UCSD-AML1 (cell line): ENCODE measurements around the gene C9.
"Not testable (repeated sequence)": the region's sequence is repeated elsewhere in the genome, so short reads cannot be mapped to it uniquely, and the experiment has no call there.

Source experiments
- DNase-seq: peaks from one replicate; lab custom pipeline; 2025; ENCODE audit not compliant: unreplicated experiment; lab: John Stamatoyannopoulos, UW

Gene C9

DNA sequence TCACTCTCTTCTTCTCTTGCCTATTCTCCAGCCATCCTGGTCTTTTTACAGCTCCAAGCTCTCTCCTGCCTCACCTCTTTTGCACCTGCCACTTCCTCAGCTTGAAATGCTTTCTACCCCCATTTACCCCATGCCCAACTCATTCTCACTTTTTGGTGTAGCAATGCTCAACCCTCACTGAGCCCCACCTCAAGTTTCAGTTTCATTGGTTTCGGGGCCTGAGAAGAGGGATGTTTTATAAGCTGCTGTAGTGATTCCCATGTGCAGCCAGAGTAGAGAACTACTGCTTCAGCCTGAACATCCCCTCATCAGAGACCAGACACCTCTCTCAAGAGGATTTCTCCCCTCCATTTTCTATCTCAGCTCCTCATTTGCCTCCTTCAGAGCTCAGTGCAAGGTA is 99.8 kb downstream of the C9 start:
- DNase-seq, result no peak

DNA sequence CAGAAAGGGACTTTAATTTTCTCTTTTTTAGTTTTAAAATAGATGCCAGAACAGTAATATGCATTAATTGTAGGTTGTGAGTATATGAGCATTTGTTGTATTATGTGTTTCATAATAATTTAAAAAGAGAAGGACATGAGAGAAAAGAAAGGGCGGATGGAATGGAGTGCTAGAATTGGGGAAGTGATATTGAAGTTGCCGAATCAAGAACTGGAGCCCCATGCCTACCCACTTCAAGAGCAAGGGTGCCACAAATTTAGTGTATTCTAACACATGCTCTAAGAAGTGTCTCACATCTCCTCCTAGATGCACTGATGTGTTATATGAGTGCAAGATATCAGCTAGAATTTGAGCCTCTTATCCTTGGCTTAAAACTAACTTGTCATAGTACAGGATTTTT is 101.3 kb downstream of the C9 start:
- no peak for DNase-seq

DNA sequence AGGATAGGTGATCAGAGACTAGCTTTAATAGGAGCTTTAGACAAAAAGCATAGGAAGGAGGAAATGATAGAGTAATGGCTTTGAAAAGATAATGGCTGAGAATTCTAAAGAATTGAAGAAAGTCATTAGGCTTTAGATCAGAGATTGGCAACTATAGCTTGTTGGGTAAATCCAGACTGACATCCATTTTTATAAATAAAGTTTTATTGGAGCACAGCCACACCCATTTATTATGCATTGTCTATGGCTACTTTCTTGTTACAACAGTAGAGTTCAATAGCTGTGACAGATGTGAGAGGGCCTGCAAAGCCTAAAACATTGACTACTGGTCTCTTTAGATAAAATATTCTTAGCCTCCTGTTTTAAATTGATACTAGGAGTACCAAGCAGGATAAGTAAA is 104.2 kb downstream of the C9 start:
- no peak for DNase-seq

DNA sequence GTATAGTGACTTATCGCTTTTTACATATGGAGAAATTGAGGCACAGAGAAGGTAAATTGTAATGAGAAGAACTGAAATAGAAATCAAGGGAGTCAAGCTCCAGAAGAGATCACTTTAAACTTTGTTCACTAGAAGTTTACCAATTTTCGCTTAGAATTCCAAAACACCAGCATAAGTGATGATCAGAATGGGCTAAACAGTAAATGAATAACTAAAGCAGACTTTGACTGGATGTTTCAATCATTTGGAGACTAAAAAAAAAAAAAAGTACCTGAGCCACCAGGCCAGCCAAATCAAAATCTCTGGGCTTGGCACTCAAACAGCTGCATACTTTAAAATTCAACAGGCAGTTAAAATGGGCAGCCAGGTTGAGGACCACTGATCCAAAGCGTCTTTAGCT is 106.7 kb downstream of the C9 start:
- no peak for DNase-seq

DNA sequence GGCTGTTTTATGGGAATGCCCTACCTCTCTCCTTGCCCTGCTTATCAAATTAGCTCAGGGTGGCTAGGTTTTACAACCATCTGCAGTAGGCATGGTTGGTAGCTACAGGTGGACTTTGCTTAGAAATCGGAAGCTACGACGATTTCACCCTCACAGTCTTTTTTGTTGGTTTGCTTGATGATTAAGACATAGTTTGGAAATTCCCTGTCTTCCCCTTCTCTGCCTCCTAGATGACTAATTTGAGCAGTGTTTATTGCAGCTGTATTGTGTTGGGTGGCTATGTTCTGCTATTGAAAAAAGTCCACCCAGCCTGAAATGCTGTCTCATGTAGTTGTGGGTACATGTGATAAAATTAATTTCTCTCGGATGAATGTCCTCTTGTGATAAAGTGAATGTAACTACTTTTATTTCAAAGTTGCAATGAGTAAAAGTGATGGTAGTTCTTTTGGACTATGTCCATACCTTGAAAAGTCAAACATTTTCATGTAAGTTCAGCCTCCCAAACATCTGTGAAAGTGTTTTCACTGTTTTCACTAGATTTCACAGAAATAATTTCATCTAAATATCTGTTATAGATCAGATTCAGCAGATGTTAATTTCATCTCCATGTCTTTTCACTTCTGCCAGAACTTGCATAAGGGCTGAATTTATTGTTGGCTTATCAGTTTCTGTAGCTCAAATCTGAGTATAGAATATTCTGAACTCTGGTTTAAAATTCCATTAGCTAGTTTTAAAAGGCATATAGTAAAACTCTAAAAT is 107.6 kb downstream of the C9 start:
- DNase-seq, result no peak

DNA sequence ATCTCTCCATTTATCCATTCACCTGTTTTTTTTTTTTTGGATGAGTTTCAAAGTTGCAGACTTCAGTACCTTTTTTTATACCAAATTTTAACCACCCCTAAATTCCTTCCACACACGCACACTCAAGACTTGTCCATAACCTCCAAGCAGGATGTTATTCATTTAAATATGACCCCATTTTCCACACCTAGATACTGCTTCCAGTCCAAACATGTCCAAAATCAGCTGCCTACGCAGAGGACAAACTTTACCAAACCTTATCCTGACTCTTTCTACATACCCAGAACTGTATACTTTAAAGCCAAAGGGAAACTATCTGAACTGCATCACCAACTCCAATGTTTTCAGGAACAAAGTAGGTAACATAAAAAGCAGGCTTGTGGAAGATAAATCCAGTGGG is 108.9 kb downstream of the C9 start:
- DNase-seq, result no peak

DNA sequence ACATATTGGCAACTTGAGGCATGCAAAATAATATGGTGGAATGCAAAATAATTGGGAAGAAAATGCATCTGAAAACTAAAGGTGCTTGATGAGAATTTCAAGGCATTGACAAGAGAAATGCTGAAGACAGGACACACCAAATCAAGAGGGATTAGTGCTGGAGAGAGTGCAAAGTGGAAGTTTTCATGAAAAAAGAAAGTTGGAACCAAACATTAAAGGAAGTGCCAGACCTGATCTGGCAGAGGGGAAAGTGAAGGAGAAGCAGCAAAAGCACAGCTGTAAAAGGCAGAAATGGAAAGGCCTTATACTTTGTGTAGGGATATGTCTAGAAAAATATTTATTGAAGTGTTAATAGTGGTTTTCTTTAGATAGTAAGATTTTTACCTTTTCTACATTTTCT is 109.6 kb downstream of the C9 start:
- no peak for DNase-seq

DNA sequence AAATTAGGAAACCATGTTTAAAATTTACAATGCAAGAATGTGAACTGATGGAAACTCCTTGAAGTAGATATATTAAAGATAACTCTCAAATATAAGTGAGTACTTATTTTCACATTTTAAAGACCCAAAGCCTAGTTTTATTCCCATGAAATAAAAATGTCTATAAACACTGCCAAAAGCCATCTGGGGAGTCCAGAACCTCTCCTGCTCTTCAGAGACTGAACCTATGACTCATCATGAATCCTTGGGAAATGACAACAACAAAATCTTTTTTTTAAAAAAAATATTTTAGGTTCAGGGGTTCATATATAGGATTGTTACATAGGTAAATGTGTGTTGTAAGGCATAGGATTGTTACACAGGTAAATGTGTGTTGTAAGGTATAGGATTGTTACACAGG is 111.1 kb downstream of the C9 start:
- DNase-seq, result no peak

DNA sequence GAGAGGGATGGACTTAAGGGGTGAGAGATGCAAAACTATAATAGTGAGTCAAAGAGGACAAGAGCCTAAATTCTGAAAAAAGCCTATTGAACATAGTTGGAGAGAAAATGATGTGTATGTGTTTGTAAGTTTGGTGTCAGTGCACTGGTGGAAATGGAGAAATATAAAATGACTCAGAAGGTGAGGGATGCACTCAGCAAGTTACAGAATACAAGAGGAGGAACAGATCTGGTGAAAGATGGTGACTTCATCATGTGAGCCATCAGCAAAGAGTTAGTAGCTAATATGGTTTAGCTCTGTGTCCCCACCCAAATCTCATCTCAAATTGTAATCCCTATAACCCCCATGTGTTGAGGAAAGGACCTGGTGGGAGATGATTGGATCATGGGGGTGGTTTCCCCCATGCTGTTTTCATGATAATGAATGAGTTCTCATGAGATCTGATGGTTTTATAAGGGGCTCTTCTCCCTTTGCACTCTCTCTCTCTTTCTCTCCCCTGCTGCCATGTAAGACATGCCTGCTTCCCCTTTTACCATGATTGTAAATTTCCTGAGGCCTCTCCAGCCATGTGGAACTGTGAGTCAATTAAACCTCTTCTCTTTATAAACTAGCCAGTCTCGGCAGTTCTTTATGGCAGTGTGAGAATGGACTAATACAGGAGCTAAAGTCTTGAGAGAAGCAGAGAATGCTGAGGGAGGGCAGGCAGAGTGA is 114.6 kb downstream of the C9 start:
- no peak for DNase-seq

DNA sequence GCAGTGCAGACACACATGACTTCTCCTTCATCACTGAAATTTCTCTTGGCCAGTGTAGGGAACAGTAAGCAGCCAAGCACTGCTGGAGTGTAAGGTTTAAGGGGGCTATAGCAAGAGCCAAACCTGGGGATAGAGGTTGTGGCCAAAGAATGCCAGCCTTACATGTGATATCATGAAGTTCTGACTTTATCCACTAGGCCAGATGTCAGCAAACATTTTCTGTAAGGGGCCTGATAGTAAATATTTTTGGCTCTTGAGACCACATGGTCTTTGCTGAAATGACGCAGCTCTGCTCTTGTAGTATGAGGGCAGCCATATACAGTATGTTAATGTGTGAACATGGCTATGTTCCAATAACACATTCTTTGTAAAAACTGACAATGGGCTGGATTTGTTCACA is 115.2 kb downstream of the C9 start:
- DNase-seq, result no peak

DNA sequence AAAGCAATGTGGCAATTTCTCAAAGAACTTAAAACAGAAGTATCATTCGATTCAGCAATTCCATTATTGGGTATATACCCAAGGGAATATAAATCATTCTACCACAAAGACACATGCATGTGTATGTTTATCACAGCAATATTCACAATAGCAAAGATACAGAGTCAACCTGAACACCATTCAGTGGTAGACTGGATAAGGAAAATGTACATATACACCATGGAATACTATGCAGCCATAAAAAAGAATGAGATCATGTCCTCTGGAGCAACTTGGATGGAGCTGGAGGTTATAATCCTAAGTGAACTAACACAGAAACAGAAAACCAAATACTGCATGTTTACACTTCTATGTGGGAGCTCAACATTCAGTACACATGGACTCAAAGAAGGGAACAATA is 123.5 kb downstream of the C9 start:
- DNase-seq, result no peak

DNA sequence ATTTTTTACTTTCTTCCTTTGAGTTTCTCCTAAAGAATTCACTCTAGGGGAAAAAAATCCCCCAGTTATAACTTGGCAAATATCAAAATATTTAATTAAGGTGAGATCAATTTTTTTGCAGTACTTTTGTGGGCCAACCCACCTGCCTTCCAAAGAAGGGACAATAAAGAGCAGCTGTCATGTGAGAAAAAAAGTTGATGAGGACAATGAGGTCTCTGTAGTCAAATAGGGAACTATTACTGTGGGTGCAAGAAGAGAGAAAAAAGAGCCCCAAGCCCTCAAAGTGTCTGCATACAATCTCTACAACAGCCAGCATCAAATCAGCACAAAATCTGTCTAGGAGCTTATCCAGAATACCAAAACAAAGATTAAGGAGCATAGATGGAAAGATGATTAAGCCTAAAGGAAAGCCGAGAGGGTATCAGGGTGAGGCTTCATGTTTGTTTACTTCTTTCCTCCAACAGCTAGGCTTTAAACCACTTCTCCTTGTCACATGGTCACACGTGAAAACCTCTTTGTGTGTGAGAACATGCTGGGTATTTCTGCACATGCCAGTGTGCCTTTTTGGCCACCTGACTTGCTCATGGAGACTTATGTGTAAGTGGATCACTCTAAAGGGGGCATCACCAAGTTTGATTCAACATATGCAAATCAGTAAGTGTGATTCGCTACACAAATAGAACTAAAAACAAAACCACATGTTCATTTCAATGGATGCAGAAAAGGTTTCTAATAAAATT is 125.8 kb downstream of the C9 start:
- no peak for DNase-seq

DNA sequence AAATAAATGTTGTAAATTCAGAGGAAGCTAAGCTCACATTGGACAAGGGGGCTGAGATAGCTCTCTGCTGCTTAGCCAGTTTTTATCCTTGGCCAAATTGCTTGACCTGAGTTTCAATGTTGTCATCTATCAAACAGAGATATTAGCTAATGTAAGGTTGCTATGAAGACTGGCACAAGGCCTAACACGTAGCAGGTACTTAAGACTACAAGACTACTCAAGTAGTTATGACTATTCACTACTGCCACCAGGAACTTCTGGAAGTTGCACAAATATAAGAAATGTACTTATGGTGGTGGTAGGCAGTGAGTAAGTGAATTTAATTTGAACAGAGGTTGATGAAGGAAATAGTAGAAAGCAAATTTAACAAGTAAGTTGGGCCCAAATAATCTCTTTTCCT is 127.6 kb downstream of the C9 start:
- DNase-seq, result no peak

DNA sequence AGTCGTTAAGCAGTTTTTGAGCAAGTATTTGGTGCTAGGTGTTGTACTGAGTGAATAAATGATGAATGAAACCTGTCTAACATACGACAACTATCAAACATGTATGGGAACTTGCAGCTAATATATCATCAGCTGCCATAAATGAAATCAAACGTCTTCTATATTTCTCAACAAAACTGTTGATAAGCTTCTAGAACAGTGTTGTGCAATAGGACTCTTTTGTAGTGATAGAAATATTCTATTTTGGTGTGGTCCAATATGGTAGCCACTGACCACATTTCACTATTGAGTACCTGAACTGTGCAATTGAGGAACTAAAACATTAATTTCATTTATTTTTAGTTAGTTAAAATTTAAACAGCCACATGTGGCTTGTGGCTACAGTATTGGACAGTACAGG is 128.6 kb downstream of the C9 start:
- DNase-seq, result no peak

DNA sequence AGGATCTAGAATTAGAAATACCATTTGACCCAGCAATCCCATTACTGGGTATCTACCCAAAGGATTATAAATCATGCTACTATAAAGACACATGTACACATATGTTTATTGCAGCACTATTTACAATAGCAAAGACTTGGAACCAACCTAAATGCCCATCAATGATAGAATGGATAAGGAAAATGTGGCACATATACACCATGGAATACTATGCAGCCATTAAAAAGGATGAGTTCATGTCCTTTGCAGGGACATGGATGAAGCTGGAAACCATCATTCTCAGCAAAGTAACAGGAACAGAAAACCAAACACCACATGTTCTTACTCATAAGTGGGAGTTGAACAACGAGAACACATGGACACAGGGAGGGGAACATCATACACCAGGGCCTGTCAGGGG is 129.8 kb downstream of the C9 start:
- DNase-seq, result not testable (repeated sequence)
